Ovary (tissue), 9 donors: ENCODE results near the gene PPIF. TPM values are rescaled to one million over a fixed set of nuclear protein-coding genes. Genes with fewer than 3 reads are reported as not detected.

Experiments
- DNase-seq, 5 donors: peaks; one replicate each; pipeline ENCODE4 v3.0.0-alpha.2; 2019 to 2020
- H3K27ac ChIP-seq, 2 donors: fragments of 200-600 bp; one replicate each; pipeline versions ENCODE4 v1.5.1 to v1.8.0; 2019 to 2022
- H3K27me3 ChIP-seq: fragments of 200-600 bp; one replicate; pipeline ENCODE4 v1.8.0; 2022
- H3K36me3 ChIP-seq: fragments of 200-600 bp; sonication (generic); one replicate; pipeline ENCODE4 v1.5.1; 2019
- H3K4me1 ChIP-seq: one replicate; pipeline ENCODE4 v1.8.1; 2013; ENCODE audit warnings: mild to moderate bottlenecking, moderate library complexity; ENCODE audit not compliant: insufficient read depth
- H3K4me3 ChIP-seq: fragments of 200-600 bp; sonication (generic); one replicate; pipeline ENCODE4 v1.5.1; 2017
- H3K9me3 ChIP-seq, 2 donors: fragments of 200-600 bp in 1 of 2; sonication (generic) in 1 of 2; one replicate each; pipeline versions ENCODE4 v1.5.1 to v1.8.1; 2013 to 2019; ENCODE audit warnings: mild to moderate bottlenecking in 1 of 2, moderate library complexity in 1 of 2
- CTCF ChIP-seq, 3 donors: fragments of 450-650 bp in 2 of 3; fragments of 200-600 bp in 1 of 3; IDR thresholded peaks; one replicate each; pipeline versions ENCODE4 v1.5.1 to v1.8.0; 2016 to 2022; ENCODE audit warnings: antibody characterized with exemption in 3 of 3, mild to moderate bottlenecking in 1 of 3
- EP300 ChIP-seq: sonication (generic); formaldehyde crosslinking; IDR thresholded peaks from one replicate; pipeline ENCODE4 v1.6.1; 2017; ENCODE audit warnings: antibody characterized with exemption
- POLR2A ChIP-seq: fragments of 450-650 bp; IDR thresholded peaks from one replicate; pipeline ENCODE4 v1.6.1; 2017; ENCODE audit warnings: antibody characterized with exemption, mild to moderate bottlenecking, moderate library complexity
- WGBS, 3 donors: extraction: QIAGEN DNeasy Blood & Tissue Kit in 1 of 3; methylation state at CpG; one replicate each; pipeline versions ENCODE4 v1.1.5 to v1.1.7; 2013 to 2017; 5-methylcytosine and 5-hydroxymethylcytosine counted together
- intact Hi-C, 4 donors: fragments of 100-400 bp; cut with DNase I; formaldehyde crosslinking; loops; one replicate each; pipeline versions ENCODE4 v1.11.0 to v1.15.1; 2022 to 2023
- polyA plus RNA-seq, 2 donors: library from polyadenylated mRNA; stranded (reverse); fragments of 200-250 nt in 1 of 2; fragments of 350-450 nt in 1 of 2; fragmentation: Illumina TruSeq in 1 of 2; extraction: RNeasy Lipid Tissue Mini Kit (QIAGEN cat#74804) in 1 of 2; gene quantifications; one replicate each; pipeline ENCODE4 v1.2.3, GENCODE V29; 2013 to 2014
- total RNA-seq, 7 donors: library from RNA; depleted of rRNA in 2 of 7; stranded (reverse); fragments of >200 nt in 2 of 7; fragmentation: NEBNext Ultra II Directional in 3 of 7; extraction: Animal tissue kit (Norgen Biotek cat#: 25700) in 3 of 7; gene quantifications; one replicate each; pipeline versions ENCODE4 v1.1.0 to v1.2.4, GENCODE V29; 2016 to 2023
- donor health status: DM: no; HTN: no; CAD: no; lungs with moderate emphysema.
- donor health status: DM: no; HTN: no; CAD: no.
- donor health status: Bipolar disorder and iron deficiency.
- donor health status: DM: yes; HTN: yes; CAD: no.
- donor health status: DM: no; HTN: no; CAD: no.
- donor health status: DM: yes; HTN: yes; CAD: no.

PPIF gene
- total and polyA plus RNA-seq, 9 donors, result 15.5 to 64.3 (median 32.3) TPM

- Histone ChIP-seq H3K9me3 (no peaks in the 10 kb centered on the region), H3K27ac (no peak overlapping the region), H3K27me3 (no peaks in the 10 kb centered on the region), H3K36me3 (no peaks in the 10 kb centered on the region), H3K4me1 (no peaks in the 10 kb centered on the region), H3K4me3 (no peak overlapping the region)
- no peak for DNase-seq
- intact Hi-C loops, result no loop called here
- TF ChIP-seq CTCF (IDR thresholded peaks at IDR 0.05) (no peak), POLR2A (no peak), EP300 (no peak)
- 82 to 92% (median 92%) methylated on average over 24 of the region's 24 CpGs for WGBS, 3 donors
Measured at GRCh38 chr10:79300711-79301110, 46.6 kb upstream of the PPIF start.

- Histone ChIP-seq H3K4me1 (no peaks in the 10 kb centered on the region), H3K9me3 (no peaks in the 10 kb centered on the region), H3K36me3 (no peaks in the 10 kb centered on the region), H3K27ac (no peak overlapping the region), H3K4me3 (no peak overlapping the region), H3K27me3 (no peaks in the 10 kb centered on the region)
- WGBS, 3 donors, result 85 to 88% (median 87%) methylated on average over 19 of the region's 19 CpGs
- no peak for TF ChIP-seq POLR2A
- TF ChIP-seq CTCF (IDR thresholded peaks at IDR 0.05), result no peak
- TF ChIP-seq EP300, result no peak
- DNase-seq, result no peak
- intact Hi-C loops, result no loop called here
Measured at GRCh38 chr10:79301754-79302530, 45.3 kb upstream of the PPIF start.

- Histone ChIP-seq H3K9me3 (no peaks in the 10 kb centered on the region), H3K4me1 (no peaks in the 10 kb centered on the region), H3K36me3 (no peaks in the 10 kb centered on the region), H3K27me3 (no peaks in the 10 kb centered on the region), H3K27ac (no peak overlapping the region), H3K4me3 (no peak overlapping the region)
- no peak for DNase-seq
- 83 to 91% (median 85%) methylated on average over 25 of the region's 25 CpGs for WGBS, 3 donors
- intact Hi-C loops, result no loop called here
- TF ChIP-seq CTCF (IDR thresholded peaks at IDR 0.05) (no peak), POLR2A (no peak), EP300 (no peak)
Measured at GRCh38 chr10:79303631-79304478, 43.4 kb upstream of the PPIF start.

- TF ChIP-seq CTCF (IDR thresholded peaks at IDR 0.05) (no peak), POLR2A (no peak), EP300 (no peak)
- no peak for DNase-seq
- H3K4me3 ChIP-seq, result no peak overlapping the region
- no peaks in the 10 kb centered on the region for H3K36me3 ChIP-seq
- H3K27me3 ChIP-seq, result no peaks in the 10 kb centered on the region
- H3K27ac ChIP-seq, result no peak overlapping the region
- intact Hi-C loops, result no loop called here
- WGBS, 3 donors, result 87 to 90% (median 89%) methylated on average over 6 of the region's 6 CpGs
- H3K4me1 ChIP-seq, result no peaks in the 10 kb centered on the region
- no peaks in the 10 kb centered on the region for H3K9me3 ChIP-seq
Measured at GRCh38 chr10:79304479-79305087, 42.7 kb upstream of the PPIF start.
